Measurements from ENCODE around the gene MREG. TPM values are rescaled to one million over a fixed set of nuclear protein-coding genes. Genes with fewer than 3 reads are reported as not detected.
"Not testable (repeated sequence)": the region's sequence is repeated elsewhere in the genome, so short reads cannot be mapped to it uniquely, and the experiment has no call there.

The MREG gene
- total RNA-seq, 1 donor from 2014 or later: 19.1 TPM

- Histone ChIP-seq H3K4me2 (no peak overlapping the region), H3K27me3 (no peaks in the 10 kb centered on the region), H3F3A (ENCODE audit: low read depth) (peaks cover 3% of the 10 kb centered on the region), H3K79me2 (ENCODE audit: low read depth) (no peaks in the 10 kb centered on the region), H3K36me3 (no peaks in the 10 kb centered on the region), H2AFZ (replicated peaks) (no peak overlapping the region), H4K20me1 (ENCODE audit: low read depth) (peaks cover 3% of the 10 kb centered on the region), H3K4me1 (no peaks in the 10 kb centered on the region), H3K9me3 (ENCODE audit: low read depth) (no peaks in the 10 kb centered on the region), H3K4me3 (no peak overlapping the region), H3K9ac (no peak overlapping the region), H3K27ac (no peak overlapping the region)
- no peaks in the 10 kb centered on the region for H3K9me3 Mint-ChIP-seq
- peaks cover 11% of the 10 kb centered on the region for H3K4me1 Mint-ChIP-seq
- DNase-seq (ENCODE audit: low spot score): no peak
- TF ChIP-seq EZH2phosphoT487 (IDR thresholded peaks at IDR 0.05): no peak
- TF ChIP-seq EZH2 (IDR thresholded peaks at IDR 0.05): no peak
- TF ChIP-seq CTCF (IDR thresholded peaks at IDR 0.05): no peak
- no peak overlapping the region for H3K4me3 Mint-ChIP-seq
- H3K27ac Mint-ChIP-seq: no peak overlapping the region
- H3K36me3 Mint-ChIP-seq: peaks cover 2% of the 10 kb centered on the region
- peaks cover 4% of the 10 kb centered on the region for H3K27me3 Mint-ChIP-seq (ENCODE audit: insufficient read depth, low read depth)
Measured at GRCh38 chr2:215958257-215958656, 55.1 kb downstream of the MREG start.

- not testable (repeated sequence) for H3K9me3 Mint-ChIP-seq; H3F3A ChIP-seq (ENCODE audit: low read depth); DNase-seq (ENCODE audit: low spot score); H3K27ac Mint-ChIP-seq; H3K4me3 Mint-ChIP-seq; H3K9me3 ChIP-seq (ENCODE audit: low read depth); H3K4me1 Mint-ChIP-seq; H3K36me3 Mint-ChIP-seq; H3K27me3 Mint-ChIP-seq (ENCODE audit: insufficient read depth, low read depth); H3K4me1 ChIP-seq; H3K27ac ChIP-seq; H3K4me2 ChIP-seq; H3K4me3 ChIP-seq; H3K36me3 ChIP-seq; H3K27me3 ChIP-seq; H3K79me2 ChIP-seq (ENCODE audit: low read depth); H4K20me1 ChIP-seq (ENCODE audit: low read depth); H3K9ac ChIP-seq; H2AFZ ChIP-seq (replicated peaks)
Measured at GRCh38 chr2:215957354-215958122, 55.8 kb downstream of the MREG start.

- H3K4me3 Mint-ChIP-seq: no peak overlapping the region
- no peaks in the 10 kb centered on the region for H3K4me1 ChIP-seq
- DNase-seq (ENCODE audit: low spot score): no peak
- no peaks in the 10 kb centered on the region for H3K9me3 Mint-ChIP-seq
- H3K9me3 ChIP-seq (ENCODE audit: low read depth): no peaks in the 10 kb centered on the region
- H3K79me2 ChIP-seq (ENCODE audit: low read depth): no peaks in the 10 kb centered on the region
- peaks cover 3% of the 10 kb centered on the region for H4K20me1 ChIP-seq (ENCODE audit: low read depth)
- peaks cover 7% of the 10 kb centered on the region for H3K4me1 Mint-ChIP-seq
- no peaks in the 10 kb centered on the region for H3K27me3 ChIP-seq
- no peak for TF ChIP-seq CTCF (IDR thresholded peaks at IDR 0.05)
- no peak for TF ChIP-seq EZH2 (IDR thresholded peaks at IDR 0.05)
- no peak for TF ChIP-seq EZH2phosphoT487 (IDR thresholded peaks at IDR 0.05)
- peaks cover 6% of the 10 kb centered on the region for H3K27me3 Mint-ChIP-seq (ENCODE audit: insufficient read depth, low read depth)
- no peak overlapping the region for H2AFZ ChIP-seq (replicated peaks)
- no peak overlapping the region for H3K4me2 ChIP-seq
- no peaks in the 10 kb centered on the region for H3K36me3 ChIP-seq
- no peak overlapping the region for H3K27ac Mint-ChIP-seq
- no peaks in the 10 kb centered on the region for H3F3A ChIP-seq (ENCODE audit: low read depth)
- H3K9ac ChIP-seq: no peak overlapping the region
- H3K4me3 ChIP-seq: no peak overlapping the region
- H3K27ac ChIP-seq: no peak overlapping the region
- H3K36me3 Mint-ChIP-seq: no peaks in the 10 kb centered on the region
Measured at GRCh38 chr2:215952860-215953637, 60.3 kb downstream of the MREG start.

GRCh38 chr2:215951558-215951957 is 61.8 kb downstream of the MREG start:
- no peaks in the 10 kb centered on the region for H3K79me2 ChIP-seq (ENCODE audit: low read depth)
- no peak overlapping the region for H3K4me3 Mint-ChIP-seq
- H3K4me2 ChIP-seq: no peak overlapping the region
- no peak overlapping the region for H2AFZ ChIP-seq (replicated peaks)
- peaks cover 2% of the 10 kb centered on the region for H3K27me3 Mint-ChIP-seq (ENCODE audit: insufficient read depth, low read depth)
- H3K9me3 ChIP-seq (ENCODE audit: low read depth): no peaks in the 10 kb centered on the region
- no peaks in the 10 kb centered on the region for H3K9me3 Mint-ChIP-seq
- no peak overlapping the region for H3K9ac ChIP-seq
- H3K4me1 ChIP-seq: no peaks in the 10 kb centered on the region
- DNase-seq (ENCODE audit: low spot score): no peak
- TF ChIP-seq CTCF (IDR thresholded peaks at IDR 0.05) (no peak), EZH2phosphoT487 (IDR thresholded peaks at IDR 0.05) (no peak), EZH2 (IDR thresholded peaks at IDR 0.05) (no peak)
- H4K20me1 ChIP-seq (ENCODE audit: low read depth): peaks cover 3% of the 10 kb centered on the region
- no peaks in the 10 kb centered on the region for H3K36me3 ChIP-seq
- H3K4me3 ChIP-seq: no peak overlapping the region
- no peak overlapping the region for H3K27ac ChIP-seq
- H3K27ac Mint-ChIP-seq: no peak overlapping the region
- H3F3A ChIP-seq (ENCODE audit: low read depth): no peaks in the 10 kb centered on the region
- H3K4me1 Mint-ChIP-seq: peaks cover 7% of the 10 kb centered on the region
- H3K27me3 ChIP-seq: no peaks in the 10 kb centered on the region
- no peaks in the 10 kb centered on the region for H3K36me3 Mint-ChIP-seq

All from neural progenitor cell (in vitro differentiated cells).